Activated CD4-positive, alpha-beta T cell treated with anti-CD3 and anti-CD28 coated beads for 1 hour (primary cell): ENCODE measurements around the gene VEZF1.

ENCODE experiments used
- DNase-seq: peaks from one replicate; pipeline ENCODE4 v3.0.0-alpha.2; 2020

Gene VEZF1

GRCh38 chr17:57948169-57948554 lies 39.9 kb downstream of the VEZF1 start:
- no peak for DNase-seq

GRCh38 chr17:57947369-57947768 lies 40.7 kb downstream of the VEZF1 start:
- no peak for DNase-seq

GRCh38 chr17:57946798-57947358 lies 41.2 kb downstream of the VEZF1 start:
- peak; percentile 10 for DNase-seq

GRCh38 chr17:57945996-57946797 lies 41.9 kb downstream of the VEZF1 start:
- no peak for DNase-seq

- DNase-seq = no peak
Measured at GRCh38 chr17:57944908-57945307, 43.1 kb downstream of the VEZF1 start.

- no peak for DNase-seq
Measured at GRCh38 chr17:57943645-57944044, 44.4 kb downstream of the VEZF1 start.

GRCh38 chr17:57943140-57943539 lies 44.9 kb downstream of the VEZF1 start:
- no peak for DNase-seq

- no peak for DNase-seq
Measured at GRCh38 chr17:57941384-57942370, 46.4 kb downstream of the VEZF1 start.

GRCh38 chr17:57940653-57941329 lies 47.3 kb downstream of the VEZF1 start:
- no peak for DNase-seq

GRCh38 chr17:57940231-57940630 lies 47.8 kb downstream of the VEZF1 start:
- no peak for DNase-seq

GRCh38 chr17:57939797-57940196 lies 48.3 kb downstream of the VEZF1 start:
- no peak for DNase-seq

GRCh38 chr17:57938061-57938502 lies 50.0 kb downstream of the VEZF1 start:
- no peak for DNase-seq

GRCh38 chr17:57937492-57937891 lies 50.6 kb downstream of the VEZF1 start:
- no peak for DNase-seq

- no peak for DNase-seq
Measured at GRCh38 chr17:57935833-57936807, 51.9 kb downstream of the VEZF1 start.

- no peak for DNase-seq
Measured at GRCh38 chr17:57931488-57932137, 56.4 kb downstream of the VEZF1 start.

GRCh38 chr17:57930239-57930638 lies 57.8 kb downstream of the VEZF1 start:
- no peak for DNase-seq

- DNase-seq = no peak
Measured at GRCh38 chr17:57929386-57929785, 58.7 kb downstream of the VEZF1 start.

- DNase-seq = no peak
Measured at GRCh38 chr17:57928928-57929327, 59.1 kb downstream of the VEZF1 start.

- no peak for DNase-seq
Measured at GRCh38 chr17:57927048-57927723, 60.9 kb downstream of the VEZF1 start.

- DNase-seq = no peak
Measured at GRCh38 chr17:57926723-57927047, 61.4 kb downstream of the VEZF1 start.
